Ecto neural progenitor cell (in vitro differentiated cells): ENCODE measurements around the gene ZNF428.
A peak's percentile ranks its signal among the peaks of the same experiment; 100 is the strongest.
"Not testable (repeated sequence)": the region's sequence is repeated elsewhere in the genome, so short reads cannot be mapped to it uniquely, and the experiment has no call there.

ENCODE experiments used
- DNase-seq: peaks from one replicate; pipeline ENCODE4 v3.0.0-alpha.2; 2018; ENCODE audit warnings: low spot score

The ZNF428 gene

GRCh38 chr19:43639519-43640423, 20.3 kb upstream of the ZNF428 start, which contains the start of gene CADM4:
CADM4 (minus strand) TSS chr19:43639850; CDS start chr19:43639790, 60 bp downstream.
- DNase-seq = peak; percentile 74

- no peak for DNase-seq
These were observed 19.6 kb upstream of the ZNF428 start for GRCh38 chr19:43638995-43639518.

GRCh38 chr19:43638214-43638994, 19.0 kb upstream of the ZNF428 start:
- DNase-seq = no peak

DNA sequence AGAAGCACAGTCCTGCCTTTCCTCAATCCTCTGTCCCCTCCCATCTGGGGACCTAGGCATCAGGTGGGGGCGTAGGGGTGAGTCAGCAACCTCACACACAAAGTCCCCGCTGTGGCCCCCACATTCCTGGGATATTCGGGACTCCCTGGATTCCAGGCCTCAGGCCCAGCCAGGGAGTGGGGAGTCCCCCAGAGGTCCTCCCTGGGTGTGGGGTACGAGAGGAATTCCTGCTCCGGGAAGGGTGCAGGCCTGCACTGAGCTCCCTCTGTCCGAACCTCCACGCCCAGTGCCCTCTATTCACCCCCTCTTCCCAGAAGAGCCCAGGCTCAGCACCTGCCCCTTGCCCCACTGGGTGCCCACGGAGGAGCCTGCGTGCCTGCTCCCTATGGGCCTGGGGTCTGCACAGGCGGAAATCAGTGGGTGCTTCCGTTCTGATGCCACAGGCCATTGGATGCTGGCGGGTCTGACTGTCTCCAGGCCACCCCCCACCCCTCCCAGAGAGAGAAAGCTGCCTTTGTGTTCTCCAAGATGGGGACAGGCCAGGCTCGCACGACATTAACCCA, 16.8 kb upstream of the ZNF428 start:
- DNase-seq = peak; percentile 55

GRCh38 chr19:43635561-43635940, 16.1 kb upstream of the ZNF428 start:
- not testable (repeated sequence) for DNase-seq

- peak; percentile 77 for DNase-seq
These were observed 15.6 kb upstream of the ZNF428 start for GRCh38 chr19:43634872-43635560.

- DNase-seq = no peak
These were observed 15.1 kb upstream of the ZNF428 start for GRCh38 chr19:43634506-43634871.

- DNase-seq = no peak
These were observed 14.6 kb upstream of the ZNF428 start for GRCh38 chr19:43634068-43634467.

DNA sequence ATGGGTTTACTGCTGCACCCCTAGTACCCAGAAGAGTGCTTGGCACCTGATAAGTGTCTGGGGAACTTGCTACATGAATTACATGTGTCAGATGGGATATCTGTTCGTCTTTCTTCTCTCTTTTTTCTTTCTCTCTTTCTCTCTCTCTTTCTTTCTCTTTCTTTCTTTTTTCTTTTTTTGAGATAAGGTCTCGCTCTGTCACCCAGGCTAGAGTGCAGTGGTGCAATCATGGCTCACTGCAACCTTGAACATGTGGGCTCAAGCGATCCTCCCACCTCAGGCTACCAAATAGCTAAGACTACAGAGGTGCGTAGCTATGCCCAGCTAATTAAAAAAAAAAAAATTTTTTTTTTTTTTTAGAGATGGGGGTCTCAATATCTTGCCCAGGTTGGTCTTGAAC, 14.1 kb upstream of the ZNF428 start:
- DNase-seq = no peak

- DNase-seq = no peak
These were observed 12.1 kb upstream of the ZNF428 start for GRCh38 chr19:43631491-43631890.

- no peak for DNase-seq
These were observed 9.4 kb upstream of the ZNF428 start for GRCh38 chr19:43628646-43629326.

DNA sequence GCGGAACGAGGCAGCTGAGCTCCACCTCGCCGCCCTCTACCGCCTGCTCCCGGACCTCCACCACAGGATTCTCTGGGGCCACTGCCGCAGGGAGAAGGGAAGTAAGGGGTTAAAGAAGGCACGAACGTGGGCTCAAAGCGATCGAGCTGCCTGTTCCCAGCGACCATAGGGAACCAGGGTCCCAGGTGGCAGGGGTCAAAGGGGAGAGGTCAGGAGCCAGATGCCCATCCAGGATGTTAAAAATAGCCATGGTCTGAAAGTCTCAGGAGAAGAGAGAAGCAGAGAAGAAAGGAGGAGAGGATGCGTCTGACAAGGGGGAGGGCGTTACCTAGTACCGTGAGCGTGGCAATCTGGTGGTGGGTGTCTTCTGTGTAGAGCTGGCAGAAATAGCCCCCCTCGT, 7.4 kb upstream of the ZNF428 start:
- DNase-seq = no peak

DNA sequence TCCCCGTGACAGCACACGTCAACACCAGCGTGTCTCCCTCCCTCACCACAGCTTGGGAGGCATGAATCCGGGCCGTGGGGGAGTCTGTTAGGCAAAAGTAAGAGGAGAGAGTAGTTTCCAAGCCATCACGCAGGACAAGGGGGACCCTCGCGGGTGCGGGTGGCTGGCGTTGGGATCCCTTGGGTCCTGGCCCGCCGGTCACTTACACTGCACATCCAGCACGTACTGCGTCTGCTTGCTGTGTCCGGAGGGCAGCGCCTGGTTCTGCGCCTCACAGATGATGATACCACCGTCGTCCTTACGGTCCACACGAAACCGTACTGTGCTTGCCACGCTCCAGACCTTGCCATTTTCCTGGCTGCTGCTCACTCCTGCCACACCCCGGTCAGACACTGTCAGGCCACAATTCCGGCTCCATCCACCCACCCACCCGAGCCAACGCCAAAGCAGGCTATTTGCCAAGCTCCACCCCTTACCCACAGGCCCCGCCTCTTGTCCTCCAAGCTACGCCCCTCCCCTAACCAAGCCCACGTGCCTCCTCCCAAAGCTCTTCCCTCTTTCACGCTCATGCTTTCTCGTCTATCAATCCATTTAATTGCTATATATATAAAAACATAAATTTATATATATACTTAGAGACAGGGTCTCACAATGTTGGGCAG, 6.6 kb upstream of the ZNF428 start:
- peak; percentile 66 for DNase-seq

- peak; percentile 86 for DNase-seq
These were observed 5.5 kb upstream of the ZNF428 start for GRCh38 chr19:43624933-43625332.

DNA sequence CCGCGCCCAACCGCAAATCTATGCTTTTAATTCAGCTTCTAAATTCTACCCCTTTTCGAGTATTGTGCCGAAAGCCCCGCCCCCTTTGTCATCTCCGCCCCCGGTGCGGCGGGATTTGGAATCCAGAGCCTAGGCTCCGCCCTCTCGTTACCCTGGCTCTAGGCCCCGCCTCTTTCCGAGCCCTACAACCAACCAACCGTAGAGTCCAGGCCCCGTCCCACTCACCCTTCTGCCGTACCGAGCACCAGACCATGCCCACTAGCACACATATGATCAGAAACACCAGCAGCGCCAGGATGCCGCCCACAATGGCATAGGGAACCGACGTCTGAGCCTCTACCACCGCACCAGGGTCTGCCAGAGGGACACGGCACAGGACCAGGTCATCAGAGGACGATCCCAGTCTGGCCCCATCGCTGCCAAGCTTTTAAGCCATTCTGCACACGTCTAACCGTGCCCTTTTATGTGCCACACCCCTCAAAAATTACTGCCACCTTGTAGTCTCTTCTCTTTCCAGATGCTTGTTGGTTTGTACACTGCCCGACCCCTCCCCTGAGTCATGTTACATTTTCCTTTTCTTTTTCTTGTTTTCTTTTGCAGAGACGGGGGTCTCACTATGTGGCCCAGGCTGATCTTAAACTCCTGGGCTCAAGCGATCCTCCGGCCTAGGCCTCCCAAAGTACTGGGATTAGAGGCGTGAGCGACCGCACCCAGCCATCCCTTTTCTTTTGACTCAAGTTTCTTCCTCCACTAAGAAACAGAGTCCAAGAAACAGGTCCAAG, 4.7 kb upstream of the ZNF428 start:
- peak; percentile 69 for DNase-seq

GRCh38 chr19:43622956-43623355, 3.5 kb upstream of the ZNF428 start:
- no peak for DNase-seq

DNA sequence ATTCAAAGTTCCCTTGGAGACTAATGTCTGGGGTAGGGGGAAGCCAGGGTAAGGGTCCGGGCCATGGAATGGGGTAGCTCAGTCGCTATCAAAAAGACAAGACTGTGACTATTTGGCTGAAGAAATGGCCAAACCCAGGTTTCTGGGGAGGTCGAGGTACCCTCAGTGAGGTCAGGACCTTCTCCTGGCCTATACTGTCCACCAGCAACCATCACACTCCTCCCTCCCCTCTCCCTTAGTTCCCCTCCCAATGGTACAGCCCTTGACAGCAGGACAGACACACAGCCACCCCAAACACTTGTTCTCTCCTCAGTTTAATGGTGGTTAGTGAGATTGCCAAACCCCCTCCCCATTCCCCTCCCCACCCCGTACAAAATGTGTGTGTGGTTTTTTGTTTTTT, 2.6 kb upstream of the ZNF428 start:
- no peak for DNase-seq

DNA sequence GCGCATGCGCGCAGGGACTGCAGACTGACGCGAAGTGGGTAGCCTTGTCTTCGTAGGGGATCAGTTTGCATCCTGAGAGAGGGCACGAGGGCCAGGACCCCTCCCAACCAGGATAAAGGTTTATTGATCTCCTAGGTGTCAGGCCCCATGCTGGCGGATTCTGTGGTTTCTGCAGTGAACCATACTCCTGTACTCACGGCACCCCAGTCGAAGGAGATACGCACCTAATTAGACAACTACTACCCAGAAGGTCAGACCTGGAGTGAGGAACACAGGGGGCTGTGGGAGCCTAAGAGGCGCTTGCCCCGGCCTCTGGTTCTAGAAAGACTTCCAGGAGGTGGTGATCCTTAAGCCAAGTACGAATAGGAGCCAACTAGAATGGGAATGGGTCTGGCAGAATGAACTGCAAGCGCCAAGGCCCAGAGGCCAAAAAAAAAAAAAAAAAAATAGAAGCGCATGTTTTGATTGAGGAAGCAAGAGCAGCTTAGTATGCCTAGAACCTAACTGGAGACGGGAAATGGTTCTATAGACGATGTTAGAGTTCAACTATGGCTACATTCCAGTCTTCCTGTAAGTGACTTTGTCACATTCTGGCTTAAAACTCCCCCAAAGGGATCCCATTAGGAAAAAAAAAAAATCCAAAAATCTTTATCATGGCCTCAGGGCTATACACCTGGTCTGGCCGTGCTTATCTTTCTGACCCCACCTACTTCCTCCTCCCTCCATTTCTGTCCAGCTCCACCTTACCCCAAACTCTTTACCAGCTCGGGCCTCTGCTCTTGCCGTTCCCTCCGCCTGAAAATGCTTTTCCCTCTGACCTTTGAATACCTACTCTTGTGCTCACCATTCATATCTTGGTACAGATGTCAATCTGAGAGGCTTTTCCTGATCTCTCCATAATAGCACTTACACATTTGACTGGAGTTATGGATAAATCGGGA, 902 bp upstream of the ZNF428 start:
- no peak for DNase-seq

DNA sequence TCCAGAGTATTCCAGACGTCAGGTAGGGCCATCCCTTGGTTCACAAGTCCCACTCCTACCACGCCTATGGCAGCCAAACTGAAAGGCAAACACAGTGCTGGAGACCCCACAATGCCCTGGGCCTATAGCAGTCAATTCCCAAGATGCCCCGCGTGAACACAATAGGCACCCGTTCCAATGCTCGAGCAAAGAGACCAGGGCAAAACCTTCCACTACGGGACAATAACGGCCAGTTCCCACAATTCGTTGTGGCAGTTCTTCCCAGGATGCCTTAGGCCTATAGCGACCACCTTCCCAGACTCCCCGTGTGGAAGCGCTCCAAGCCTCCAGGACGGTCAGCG, 538 bp downstream of the ZNF428 start:
- no peak for DNase-seq
